HepG2 (cell line): ENCODE measurements around the gene ZFAND6. TPM values are rescaled to one million over a fixed set of nuclear protein-coding genes. Genes with fewer than 3 reads are reported as not detected.

Experiments used
- ATAC-seq: fragments of 200-7000 bp; cut with Tn5 transposase; 3 replicates; pipeline ENCODE4 v1.9.1; 2020; ENCODE audit warnings: mild to moderate bottlenecking, moderate library complexity
- BruUV-seq: library from RNA; stranded (reverse); fragments of 400-500 nt; replicated peaks from 2 replicates; lab custom pipeline; 2021; lab: Mats Ljungman, UMichigan
- CTCF ChIA-PET: fragments of 300-600 bp; formaldehyde crosslinking; extraction: SDS; loops from one replicate; lab custom pipeline; 2021; ENCODE audit warnings: low total read pairs, inconsistent platforms, low intra/inter-chr PET ratio; lab: Yijun Ruan, JAX
- POLR2A ChIA-PET: fragments of 350-600 bp; sonication (Branson Sonifier 250); formaldehyde crosslinking; loops from one replicate; lab custom pipeline; 2020; ENCODE audit warnings: antibody characterized with exemption, inconsistent platforms; lab: Yijun Ruan, JAX
- DNase-seq: peaks from one replicate; pipeline ENCODE4 v3.0.0-alpha.2; 2015; ENCODE audit warnings: low spot score
- FAIRE-seq: peaks from 3 replicates; lab custom pipeline; 2011; peaks lifted over from hg19 to GRCh38; lab: Jason Lieb, UNC
- H2AFZ ChIP-seq: one replicate; pipeline ENCODE4 v1.6.1; 2011; ENCODE audit warnings: low read length, inconsistent platforms
- H3K27ac ChIP-seq: fragments of 300-600 bp; 3 replicates; pipeline ENCODE4 v1.8.0; 2011; ENCODE audit warnings: mixed run types, mild to moderate bottlenecking, mixed read lengths, low read length, inconsistent platforms; ENCODE audit not compliant: insufficient read depth; ENCODE audit errors: extremely low read length
- H3K27me3 ChIP-seq, 2 experiments: fragments of 200-600 bp in 1 of 2; 2 replicates in 1 of 2; 3 replicates in 1 of 2; pipeline versions ENCODE4 v1.6.0 to v1.8.0; 2011; ENCODE audit warnings: low read length in 2 of 2, mild to moderate bottlenecking in 2 of 2, moderate library complexity in 2 of 2, inconsistent platforms in 1 of 2; ENCODE audit not compliant: insufficient read depth in 2 of 2, control insufficient read depth in 1 of 2
- H3K36me3 ChIP-seq, 2 experiments: fragments of 200-600 bp in 1 of 2; replicated peaks in 1 of 2; 2 replicates in 1 of 2; 3 replicates in 1 of 2; pipeline versions ENCODE4 v1.5.1 to v1.8.0; 2011; ENCODE audit warnings: low read length in 2 of 2, inconsistent platforms in 1 of 2; ENCODE audit not compliant: insufficient read depth in 2 of 2, control insufficient read depth in 1 of 2
- H3K4me1 ChIP-seq: 2 replicates; pipeline ENCODE4 v1.5.1; 2012; ENCODE audit warnings: low read length, inconsistent platforms; ENCODE audit not compliant: insufficient read depth
- H3K4me2 ChIP-seq: 2 replicates; pipeline ENCODE4 v1.6.0; 2011; ENCODE audit warnings: low read depth, low read length, inconsistent platforms
- H3K4me3 ChIP-seq, 3 experiments: fragments of 200-600 bp in 1 of 3; sonication (generic), shearing (Covaris generic) in 1 of 3; replicated peaks in 1 of 3; 2 replicates each; pipeline ENCODE4 v1.5.1; 2011 to 2016; ENCODE audit warnings: low read length in 3 of 3, inconsistent platforms in 2 of 3, low read depth in 2 of 3, mild to moderate bottlenecking in 2 of 3, control low read depth in 1 of 3, mixed read lengths in 1 of 3; ENCODE audit not compliant: insufficient read depth in 1 of 3
- H3K79me2 ChIP-seq: one replicate; pipeline ENCODE4 v1.6.1; 2011; ENCODE audit warnings: low read length, inconsistent platforms; ENCODE audit not compliant: insufficient read depth
- H3K9ac ChIP-seq: 2 replicates; pipeline ENCODE4 v1.6.0; 2011; ENCODE audit warnings: mild to moderate bottlenecking, low read depth, low read length, inconsistent platforms; ENCODE audit not compliant: insufficient read depth
- H3K9me3 ChIP-seq: 2 replicates; pipeline ENCODE4 v1.5.1; 2012; ENCODE audit warnings: mild to moderate bottlenecking, low read length
- H4K20me1 ChIP-seq: 2 replicates; pipeline ENCODE4 v1.6.0; 2011; ENCODE audit warnings: inconsistent platforms, mild to moderate bottlenecking, low read length, moderate library complexity; ENCODE audit not compliant: insufficient read depth
- BCLAF1 ChIP-seq: fragments of 450-650 bp; IDR thresholded peaks from 2 replicates; pipeline ENCODE4 v1.6.1; 2017; ENCODE audit warnings: mild to moderate bottlenecking
- CHCHD3 ChIP-seq: sonication (generic); formaldehyde crosslinking; IDR thresholded peaks from 2 replicates; pipeline ENCODE4 v1.8.0; 2022; ENCODE audit warnings: mild to moderate bottlenecking, missing genetic modification reagents, moderate library complexity
- DDIT3 ChIP-seq: sonication (generic); formaldehyde crosslinking; IDR thresholded peaks from 2 replicates; pipeline ENCODE4 v1.4.0; 2020; ENCODE audit warnings: mild to moderate bottlenecking, missing genetic modification reagents
- DZIP1 ChIP-seq: sonication (generic); formaldehyde crosslinking; IDR thresholded peaks from 2 replicates; pipeline ENCODE4 v1.5.0; 2020; ENCODE audit warnings: mild to moderate bottlenecking, missing genetic modification reagents
- HOMEZ ChIP-seq: IDR thresholded peaks from 2 replicates; pipeline ENCODE4 v1.6.1; 2016; ENCODE audit warnings: low read depth
- MEF2D ChIP-seq: sonication (generic); formaldehyde crosslinking; IDR thresholded peaks from 2 replicates; pipeline ENCODE4 v1.5.1; 2020; ENCODE audit warnings: mild to moderate bottlenecking, missing genetic modification reagents
- MTERF4 ChIP-seq: sonication (generic); formaldehyde crosslinking; IDR thresholded peaks from 2 replicates; pipeline ENCODE4 v1.8.0; 2023; ENCODE audit warnings: mild to moderate bottlenecking, missing genetic modification reagents
- PHF5A ChIP-seq: IDR thresholded peaks from one replicate; pipeline ENCODE4 v1.6.1; 2018; ENCODE audit warnings: low read depth, missing genetic modification reagents; ENCODE audit not compliant: unreplicated experiment
- TBX2 ChIP-seq: sonication (generic); formaldehyde crosslinking; IDR thresholded peaks from 2 replicates; pipeline ENCODE4 v1.5.0; 2020; ENCODE audit warnings: missing genetic modification reagents, mild to moderate bottlenecking, borderline replicate concordance
- TOPORS ChIP-seq: sonication (generic); formaldehyde crosslinking; IDR thresholded peaks from 2 replicates; pipeline ENCODE4 v1.8.0; 2023; ENCODE audit warnings: mild to moderate bottlenecking, missing genetic modification reagents
- ZNF333 ChIP-seq: sonication (generic); formaldehyde crosslinking; IDR thresholded peaks from 2 replicates; pipeline ENCODE4 v1.4.0; 2020; ENCODE audit warnings: mild to moderate bottlenecking, missing genetic modification reagents, borderline replicate concordance
- ZNF720 ChIP-seq: sonication (generic); formaldehyde crosslinking; IDR thresholded peaks from 2 replicates; pipeline ENCODE4 v1.4.0; 2020; ENCODE audit warnings: missing genetic modification reagents
- ZNF772 ChIP-seq: sonication (generic); formaldehyde crosslinking; IDR thresholded peaks from 2 replicates; pipeline ENCODE4 v1.5.0; 2020; ENCODE audit warnings: mild to moderate bottlenecking, missing genetic modification reagents
- WGBS: methylation state at CpG from one replicate; pipeline ENCODE4 v1.1.6; 2017; ENCODE audit warnings: low lambda C conversion rate; 5-methylcytosine and 5-hydroxymethylcytosine counted together
- in situ Hi-C: cut with HindIII; loops from 2 replicates; pipeline ENCODE4 v1.10.0; 2017; ENCODE audit warnings: low pct_unique_long_range_greater_than_20kb; ENCODE audit not compliant: extremely low pct_ligation_motif_present
- intact Hi-C: fragments of 100-400 bp; cut with micrococcal nuclease; formaldehyde crosslinking; loops from one replicate; pipeline ENCODE4 v1.10.0; 2022; ENCODE audit not compliant: unreplicated experiment
- polyA plus RNA-seq, 8 experiments: library from polyadenylated mRNA; depleted of rRNA in 3 of 8; stranded (reverse) in 7 of 8; unstranded in 1 of 8; fragments of >200 nt; fragmentation: Illumina TruSeq in 4 of 8; extraction: Trizol in 4 of 8; gene quantifications; 2 replicates each; pipeline versions ENCODE4 v1.2.1 to v1.2.3, GENCODE V29; 2011 to 2016; ENCODE audit warnings: low read depth in 4 of 8, missing spikeins in 1 of 8, mixed read lengths in 1 of 8; ENCODE audit not compliant: insufficient read depth in 1 of 8
- total RNA-seq, 5 experiments: library from RNA; depleted of rRNA; stranded (reverse); fragments of >200 nt; fragmentation: Illumina TruSeq; extraction: Trizol; gene quantifications; 2 replicates each; pipeline ENCODE4 v1.2.3, GENCODE V29; 2016; ENCODE audit warnings: low read depth in 1 of 5

The ZFAND6 gene
- total and polyA plus RNA-seq, 2 of the 13 experiments (the other 11 are each of a cell fraction or from before 2014, with no cell fraction given): 84.2 to 115 TPM

- TF ChIP-seq HOMEZ: peak; percentile 14; the same call in 1 of the 2 replicates
- no peak for TF ChIP-seq BCLAF1
These were observed 17.1 kb downstream of the ZFAND6 start (continued) for GRCh38 chr15:80076321-80077318.

GRCh38 chr15:80081390-80081789 lies 21.9 kb downstream of the ZFAND6 start:
- WGBS: 100% methylated on average over 2 of the region's 2 CpGs
- TF ChIP-seq PHF5A (CRISPR knock-in tag): no peak
- TF ChIP-seq ZNF772 (CRISPR knock-in tag): no peak
- TF ChIP-seq DZIP1 (CRISPR knock-in tag): no peak
- TF ChIP-seq TBX2 (CRISPR knock-in tag): no peak
- no peak for TF ChIP-seq MEF2D (CRISPR knock-in tag)
- TF ChIP-seq DDIT3 (CRISPR knock-in tag): no peak
- TF ChIP-seq ZNF333 (CRISPR knock-in tag): no peak
- TF ChIP-seq TOPORS (CRISPR knock-in tag): no peak
- no peak for TF ChIP-seq ZNF720
- no peak for TF ChIP-seq CHCHD3 (CRISPR knock-in tag)
- TF ChIP-seq MTERF4 (CRISPR knock-in tag): no peak
- BruUV-seq: no TSS peak
- peaks cover 34% of the 10 kb centered on the region for H3K4me1 ChIP-seq
- no peak overlapping the region for H3K27ac ChIP-seq
- no peaks in the 10 kb centered on the region for H3K9me3 ChIP-seq
- intact Hi-C loops: no loop called here
- ChIA-PET POLR2A (no interaction called here), CTCF (no interaction called here)
- FAIRE-seq: no peak
- peaks cover 0 to 12% of the 10 kb centered on the region in 2 experiments; a peak in 2 of 5 replicates for H3K36me3 ChIP-seq
- H3K4me2 ChIP-seq: no peak overlapping the region
- no peak overlapping the region for H2AFZ ChIP-seq
- no peak for DNase-seq
- H3K27me3 ChIP-seq: no peaks in the 10 kb centered on the region
- peaks cover 89% of the 10 kb centered on the region for H3K79me2 ChIP-seq
- H4K20me1 ChIP-seq: peaks cover 9% of the 10 kb centered on the region; the same call in 1 of the 2 replicates
- in situ Hi-C loops: no loop called here
- ATAC-seq: no peak
- no peak overlapping the region for H3K9ac ChIP-seq
- no peak overlapping the region for H3K4me3 ChIP-seq
